K562 (cell line): Measurements from ENCODE around the gene CTBP2. TPM values are rescaled to one million over a fixed set of nuclear protein-coding genes. Genes with fewer than 3 reads are reported as not detected.

ENCODE experiments used
- ATAC-seq: fragments of 200-7000 bp; cut with Tn5 transposase; 3 replicates; pipeline ENCODE4 v1.9.1; 2020; ENCODE audit warnings: moderate library complexity
- BruUV-seq: library from RNA; stranded (reverse); fragments of 400-500 nt; replicated peaks from 2 replicates; lab custom pipeline; 2021; lab: Mats Ljungman, UMichigan
- CTCF ChIA-PET: fragments of 300-600 bp; formaldehyde crosslinking; extraction: SDS; loops from one replicate; lab custom pipeline; 2021; ENCODE audit warnings: low intra/inter-chr PET ratio; lab: Yijun Ruan, JAX
- POLR2A ChIA-PET: fragments of 300-600, 350-650 bp; sonication (Branson Sonifier 250); formaldehyde crosslinking; extraction: SDS; loops from one replicate; lab custom pipeline; 2021; ENCODE audit warnings: antibody characterized with exemption, inconsistent platforms; lab: Yijun Ruan, JAX
- DNase-seq, 4 experiments: peaks; one replicate each; pipeline versions ENCODE4 v3.0.0 to v3.0.0-alpha.2; 2011 to 2018; ENCODE audit warnings: low spot score in 3 of 4, mixed read lengths in 3 of 4; ENCODE audit errors: extremely low read depth in 1 of 4
- FAIRE-seq: peaks from 2 replicates; lab custom pipeline; 2011; peaks lifted over from hg19 to GRCh38; lab: Jason Lieb, UNC
- H2AFZ ChIP-seq: 2 replicates; pipeline ENCODE4 v1.6.0; 2011; ENCODE audit warnings: low read depth, low read length, control low read depth, inconsistent platforms
- H3K27ac ChIP-seq: fragments of 200-600 bp; 3 replicates; pipeline ENCODE4 v1.8.0; 2011; ENCODE audit warnings: low read depth, mild to moderate bottlenecking, control low read depth, inconsistent platforms, low read length, moderate library complexity, mixed read lengths; ENCODE audit errors: extremely low read depth
- H3K27me3 ChIP-seq, 2 experiments: fragments of 300-600 bp in 1 of 2; 2 replicates in 1 of 2; 3 replicates in 1 of 2; pipeline versions ENCODE4 v1.6.0 to v1.8.0; 2011; ENCODE audit warnings: inconsistent platforms in 2 of 2, low read length in 2 of 2, mild to moderate bottlenecking in 1 of 2, mixed read lengths in 1 of 2, moderate library complexity in 1 of 2; ENCODE audit not compliant: control insufficient read depth in 2 of 2, insufficient read depth in 2 of 2
- H3K36me3 ChIP-seq: fragments of 300-600 bp; 3 replicates; pipeline ENCODE4 v1.8.0; 2011; ENCODE audit warnings: mild to moderate bottlenecking, low read length, inconsistent platforms; ENCODE audit not compliant: control insufficient read depth, insufficient read depth
- H3K4me1 ChIP-seq, 2 experiments: fragments of 200-600 bp in 1 of 2; replicated peaks in 1 of 2; 2 replicates in 1 of 2; 3 replicates in 1 of 2; pipeline versions ENCODE4 v1.5.1 to v1.8.0; 2011; ENCODE audit warnings: inconsistent platforms in 2 of 2, low read length in 2 of 2, mild to moderate bottlenecking in 1 of 2, mixed read lengths in 1 of 2, moderate library complexity in 1 of 2; ENCODE audit not compliant: control insufficient read depth in 2 of 2, insufficient read depth in 2 of 2
- H3K4me2 ChIP-seq: 2 replicates; pipeline ENCODE4 v1.6.1; 2011; ENCODE audit warnings: low read length, control low read depth, inconsistent platforms, mixed read lengths; ENCODE audit not compliant: insufficient read depth
- H3K4me3 ChIP-seq: fragments of 200-600 bp; sonication (generic), shearing (Covaris generic); 2 replicates; pipeline ENCODE4 v1.5.1; 2016; ENCODE audit warnings: control low read depth, inconsistent platforms
- H3K79me2 ChIP-seq: fragments of 200-600 bp; 3 replicates; pipeline ENCODE4 v1.8.0; 2011; ENCODE audit warnings: low read length, inconsistent platforms; ENCODE audit not compliant: control insufficient read depth, insufficient read depth
- H3K9ac ChIP-seq, 2 experiments: 2 replicates each; pipeline versions ENCODE4 v1.6.0 to v1.6.1; 2011; ENCODE audit warnings: low read depth in 2 of 2, low read length in 2 of 2, control low read depth in 1 of 2, inconsistent platforms in 1 of 2, mild to moderate bottlenecking in 1 of 2, mixed read lengths in 1 of 2; ENCODE audit not compliant: insufficient read depth in 1 of 2
- H3K9me1 ChIP-seq: one replicate; pipeline ENCODE4 v1.6.0; 2011; ENCODE audit warnings: inconsistent platforms, mild to moderate bottlenecking, low read length, moderate library complexity; ENCODE audit not compliant: control insufficient read depth, insufficient read depth
- H3K9me3 ChIP-seq: replicated peaks from 2 replicates; pipeline ENCODE4 v1.5.1; 2011; ENCODE audit warnings: low read depth, low read length, inconsistent platforms; ENCODE audit not compliant: control insufficient read depth, insufficient read depth
- H4K20me1 ChIP-seq: replicated peaks from 2 replicates; pipeline ENCODE4 v1.6.1; 2011; ENCODE audit warnings: low read length, inconsistent platforms, mixed read lengths; ENCODE audit not compliant: control insufficient read depth, insufficient read depth
- BRCA1 ChIP-seq, 2 experiments: fragments of 450-650 bp in 1 of 2; sonication (generic) in 1 of 2; formaldehyde crosslinking in 1 of 2; IDR thresholded peaks; 2 replicates each; pipeline versions ENCODE4 v1.5.0 to v1.6.1; 2017 to 2020; ENCODE audit warnings: mild to moderate bottlenecking in 1 of 2, missing genetic modification reagents in 1 of 2
- ETV6 ChIP-seq, 3 experiments: fragments of 150-350 bp in 1 of 3; sonication (generic) in 1 of 3; formaldehyde crosslinking in 1 of 3; IDR thresholded peaks; 2 replicates each; pipeline versions ENCODE4 v1.6.1 to v1.8.0; 2014 to 2022; ENCODE audit warnings: borderline replicate concordance in 2 of 3, low read depth in 2 of 3, antibody characterized with exemption in 1 of 3, low read length in 1 of 3, mild to moderate bottlenecking in 1 of 3, missing genetic modification reagents in 1 of 3
- GTF2A2 ChIP-seq: IDR thresholded peaks from 2 replicates; pipeline ENCODE4 v1.6.1; 2016; ENCODE audit warnings: mild to moderate bottlenecking, missing genetic modification characterization, missing compliant biosample characterization
- POLR2AphosphoS5 ChIP-seq: IDR thresholded peaks from 2 replicates; pipeline ENCODE4 v1.6.1; 2011; ENCODE audit warnings: mild to moderate bottlenecking, low read depth, low read length, moderate library complexity; ENCODE audit not compliant: control insufficient read depth, insufficient read depth
- SAFB2 ChIP-seq: fragments of 200-400 bp; formaldehyde crosslinking; IDR thresholded peaks from 2 replicates; pipeline ENCODE4 v1.6.1; 2018; ENCODE audit warnings: borderline replicate concordance, low read length, low read depth, moderate library complexity; ENCODE audit not compliant: severe bottlenecking
- TBL1XR1 ChIP-seq, 2 experiments: IDR thresholded peaks; 2 replicates each; pipeline ENCODE4 v1.6.1; 2012; ENCODE audit warnings: improper control_type of control experiment in 2 of 2, low read length in 2 of 2, mild to moderate bottlenecking in 1 of 2
- ZBTB8A ChIP-seq: fragments of 450-650 bp; IDR thresholded peaks from 2 replicates; pipeline ENCODE4 v1.6.1; 2018; ENCODE audit warnings: mild to moderate bottlenecking, moderate library complexity; ENCODE audit not compliant: partially characterized antibody
- ZNF184 ChIP-seq: sonication (generic); formaldehyde crosslinking; IDR thresholded peaks from 2 replicates; pipeline ENCODE4 v1.5.0; 2020; ENCODE audit warnings: missing genetic modification reagents
- ZNF232 ChIP-seq: sonication (generic); formaldehyde crosslinking; IDR thresholded peaks from 2 replicates; pipeline ENCODE4 v1.8.0; 2022; ENCODE audit warnings: mild to moderate bottlenecking, missing genetic modification reagents
- WGBS: fragments of 100-300 bp; shearing (Covaris generic); methylation state at CpG from one replicate; pipeline ENCODE4 v1.1.6; 2016; ENCODE audit warnings: low coverage, mixed read lengths; ENCODE audit not compliant: insufficient coverage; ENCODE audit errors: missing lambda C conversion rate; 5-methylcytosine and 5-hydroxymethylcytosine counted together
- in situ Hi-C: fragments of 300-500 bp; cut with MboI; formaldehyde crosslinking; loops from 4 replicates; pipeline ENCODE4 v1.15.0; 2018; ENCODE audit warnings: inconsistent platforms, mixed read lengths
- intact Hi-C: fragments of 100-400 bp; cut with micrococcal nuclease; formaldehyde crosslinking; loops from 2 replicates; pipeline ENCODE4 v1.14.2; 2022
- polyA plus RNA-seq, 8 experiments: library from polyadenylated mRNA; depleted of rRNA in 4 of 8; stranded (reverse) in 5 of 8; unstranded in 3 of 8; fragments of >200 nt; fragmentation: Nextera tagmentation in 2 of 8; fragmentation: Illumina TruSeq in 1 of 8; extraction: Ambion mirVana in 2 of 8; extraction: Trizol in 1 of 8; gene quantifications; 2 replicates each; pipeline versions ENCODE4 v1.2.1 to v1.2.3, GENCODE V29; 2011 to 2014; ENCODE audit warnings: inconsistent platforms in 1 of 8, missing spikeins in 1 of 8
- total RNA-seq, 7 experiments: library from RNA; depleted of rRNA in 6 of 7; stranded (reverse); fragments of >200 nt in 6 of 7; fragmentation: Illumina TruSeq in 2 of 7; extraction: Trizol in 2 of 7; gene quantifications; 2 replicates each; pipeline versions ENCODE4 v1.2.1 to v1.2.3, GENCODE V29; 2011 to 2021; ENCODE audit warnings: low replicate concordance in 1 of 7
- TF ChIP-seq, protein P1 (sequence below): sonication (generic); formaldehyde crosslinking; IDR thresholded peaks from 2 replicates; pipeline ENCODE4 v1.8.1; 2022; ENCODE audit warnings: missing genetic modification reagents
- TF ChIP-seq, protein P2 (sequence below), 2 experiments: IDR thresholded peaks; 2 replicates each; pipeline ENCODE4 v1.6.1; 2012; ENCODE audit warnings: improper control_type of control experiment in 2 of 2, low read depth in 2 of 2, low read length in 2 of 2, borderline replicate concordance in 1 of 2
- TF ChIP-seq, protein P3 (sequence below): fragments of 450-650 bp; IDR thresholded peaks from 2 replicates; pipeline ENCODE4 v1.6.1; 2016; ENCODE audit warnings: mild to moderate bottlenecking

Gene CTBP2
- total and polyA plus RNA-seq, 9 of the 15 experiments (the other 6 are each of a cell fraction or from before 2014, with no cell fraction given) = 1.3 to 8.8 (median 5.1) TPM

DNA sequence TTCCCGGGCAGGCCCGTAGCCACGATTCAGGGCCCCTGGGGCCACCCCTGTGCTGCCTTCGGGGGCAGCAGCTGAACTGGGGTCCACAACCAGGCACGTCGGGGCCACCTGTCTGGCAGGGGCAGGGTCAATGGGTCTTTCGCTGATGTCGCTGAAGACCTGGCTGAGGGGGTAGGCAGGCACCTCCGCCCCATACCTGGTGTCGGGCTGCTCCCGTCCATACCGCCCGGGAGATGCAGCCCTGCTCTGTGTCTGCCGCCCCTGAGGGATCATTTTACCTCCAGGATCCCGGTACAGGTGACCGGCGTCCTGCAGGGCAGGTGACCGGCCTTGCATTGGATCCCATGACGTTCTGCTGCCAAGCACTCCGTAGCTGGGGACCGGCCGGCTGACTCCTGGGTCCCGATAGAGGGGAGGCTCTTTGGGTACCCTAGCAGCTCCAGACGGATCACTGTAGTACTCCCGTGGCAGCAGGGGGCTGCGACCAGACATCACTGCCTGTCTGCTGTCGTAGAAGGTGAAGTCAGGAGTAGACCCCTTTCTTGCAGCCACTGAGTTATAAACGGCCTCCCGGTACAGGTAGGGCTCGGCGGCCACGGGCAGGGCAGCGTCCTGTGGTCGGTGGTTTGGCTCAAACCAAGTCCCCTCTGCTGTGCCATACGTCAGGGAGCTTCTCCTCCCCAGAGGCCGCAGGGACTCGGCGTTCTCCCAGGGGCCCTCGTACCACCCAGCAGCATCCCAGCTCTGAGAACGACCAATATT is 133.2 kb downstream of the CTBP2 start:
- no peak overlapping the region for H3K4me3 ChIP-seq
- TF ChIP-seq ZNF184 (CRISPR knock-in tag) = no peak
- no peak for TF ChIP-seq BRCA1 (IDR thresholded peaks at IDR 0.05)
- no peak for TF ChIP-seq BRCA1 (CRISPR knock-in tag; IDR thresholded peaks at IDR 0.05)
- TF ChIP-seq, protein P1, sequence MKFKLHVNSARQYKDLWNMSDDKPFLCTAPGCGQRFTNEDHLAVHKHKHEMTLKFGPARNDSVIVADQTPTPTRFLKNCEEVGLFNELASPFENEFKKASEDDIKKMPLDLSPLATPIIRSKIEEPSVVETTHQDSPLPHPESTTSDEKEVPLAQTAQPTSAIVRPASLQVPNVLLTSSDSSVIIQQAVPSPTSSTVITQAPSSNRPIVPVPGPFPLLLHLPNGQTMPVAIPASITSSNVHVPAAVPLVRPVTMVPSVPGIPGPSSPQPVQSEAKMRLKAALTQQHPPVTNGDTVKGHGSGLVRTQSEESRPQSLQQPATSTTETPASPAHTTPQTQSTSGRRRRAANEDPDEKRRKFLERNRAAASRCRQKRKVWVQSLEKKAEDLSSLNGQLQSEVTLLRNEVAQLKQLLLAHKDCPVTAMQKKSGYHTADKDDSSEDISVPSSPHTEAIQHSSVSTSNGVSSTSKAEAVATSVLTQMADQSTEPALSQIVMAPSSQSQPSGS (CRISPR knock-in tag) = no peak
- TF ChIP-seq, protein P2, sequence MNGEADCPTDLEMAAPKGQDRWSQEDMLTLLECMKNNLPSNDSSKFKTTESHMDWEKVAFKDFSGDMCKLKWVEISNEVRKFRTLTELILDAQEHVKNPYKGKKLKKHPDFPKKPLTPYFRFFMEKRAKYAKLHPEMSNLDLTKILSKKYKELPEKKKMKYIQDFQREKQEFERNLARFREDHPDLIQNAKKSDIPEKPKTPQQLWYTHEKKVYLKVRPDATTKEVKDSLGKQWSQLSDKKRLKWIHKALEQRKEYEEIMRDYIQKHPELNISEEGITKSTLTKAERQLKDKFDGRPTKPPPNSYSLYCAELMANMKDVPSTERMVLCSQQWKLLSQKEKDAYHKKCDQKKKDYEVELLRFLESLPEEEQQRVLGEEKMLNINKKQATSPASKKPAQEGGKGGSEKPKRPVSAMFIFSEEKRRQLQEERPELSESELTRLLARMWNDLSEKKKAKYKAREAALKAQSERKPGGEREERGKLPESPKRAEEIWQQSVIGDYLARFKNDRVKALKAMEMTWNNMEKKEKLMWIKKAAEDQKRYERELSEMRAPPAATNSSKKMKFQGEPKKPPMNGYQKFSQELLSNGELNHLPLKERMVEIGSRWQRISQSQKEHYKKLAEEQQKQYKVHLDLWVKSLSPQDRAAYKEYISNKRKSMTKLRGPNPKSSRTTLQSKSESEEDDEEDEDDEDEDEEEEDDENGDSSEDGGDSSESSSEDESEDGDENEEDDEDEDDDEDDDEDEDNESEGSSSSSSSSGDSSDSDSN (IDR thresholded peaks at IDR 0.05; ENCODE audit: borderline replicate concordance in 1 of 2, low read depth in 2 of 2, low read length in 2 of 2) = no peak
- no peak for TF ChIP-seq ETV6 (IDR thresholded peaks at IDR 0.05; ENCODE audit: borderline replicate concordance in 1 of 2, low read depth in 2 of 2, low read length in 1 of 2)
- no peak for TF ChIP-seq ETV6 (CRISPR knock-in tag; IDR thresholded peaks at IDR 0.05; ENCODE audit: borderline replicate concordance)
- TF ChIP-seq TBL1XR1 (IDR thresholded peaks at IDR 0.05; ENCODE audit: low read length in 2 of 2) = no peak
- TF ChIP-seq ZBTB8A = no peak
- TF ChIP-seq ZNF232 (CRISPR knock-in tag) = no peak
- TF ChIP-seq SAFB2 = no peak
- TF ChIP-seq, protein P3, sequence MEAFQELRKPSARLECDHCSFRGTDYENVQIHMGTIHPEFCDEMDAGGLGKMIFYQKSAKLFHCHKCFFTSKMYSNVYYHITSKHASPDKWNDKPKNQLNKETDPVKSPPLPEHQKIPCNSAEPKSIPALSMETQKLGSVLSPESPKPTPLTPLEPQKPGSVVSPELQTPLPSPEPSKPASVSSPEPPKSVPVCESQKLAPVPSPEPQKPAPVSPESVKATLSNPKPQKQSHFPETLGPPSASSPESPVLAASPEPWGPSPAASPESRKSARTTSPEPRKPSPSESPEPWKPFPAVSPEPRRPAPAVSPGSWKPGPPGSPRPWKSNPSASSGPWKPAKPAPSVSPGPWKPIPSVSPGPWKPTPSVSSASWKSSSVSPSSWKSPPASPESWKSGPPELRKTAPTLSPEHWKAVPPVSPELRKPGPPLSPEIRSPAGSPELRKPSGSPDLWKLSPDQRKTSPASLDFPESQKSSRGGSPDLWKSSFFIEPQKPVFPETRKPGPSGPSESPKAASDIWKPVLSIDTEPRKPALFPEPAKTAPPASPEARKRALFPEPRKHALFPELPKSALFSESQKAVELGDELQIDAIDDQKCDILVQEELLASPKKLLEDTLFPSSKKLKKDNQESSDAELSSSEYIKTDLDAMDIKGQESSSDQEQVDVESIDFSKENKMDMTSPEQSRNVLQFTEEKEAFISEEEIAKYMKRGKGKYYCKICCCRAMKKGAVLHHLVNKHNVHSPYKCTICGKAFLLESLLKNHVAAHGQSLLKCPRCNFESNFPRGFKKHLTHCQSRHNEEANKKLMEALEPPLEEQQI = no peak
- TF ChIP-seq POLR2AphosphoS5 = no peak
- no peak for TF ChIP-seq GTF2A2 (tag)

More for the DNA sequence above, 133.2 kb downstream of the CTBP2 start:
- Histone ChIP-seq H3K9me1 (no peaks in the 10 kb centered on the region), H3K27ac (no peak overlapping the region), H3K79me2 (no peaks in the 10 kb centered on the region), H3K9me3 (no peaks in the 10 kb centered on the region), H3K4me2 (no peak overlapping the region), H3K4me1 (no peaks in the 10 kb centered on the region), H4K20me1 (no peaks in the 10 kb centered on the region), H2AFZ (no peak overlapping the region), H3K36me3 (no peaks in the 10 kb centered on the region), H3K27me3 (no peaks in the 10 kb centered on the region), H3K9ac (no peak overlapping the region)
- no CpG with 5 or more reads among the region's 40 CpGs for WGBS
- no peak for ATAC-seq
- in situ Hi-C loops = loop anchor here (25.0 kb wide), 1 partner anchor 765 kb away; no protein-coding TSS in a partner anchor
- ChIA-PET CTCF (no interaction called here), POLR2A (no interaction called here)
- no TSS peak for BruUV-seq
- intact Hi-C loops = no loop called here
- no peak for DNase-seq
- FAIRE-seq = no peak
